ENCODE data around the gene SDCCAG8.

SDCCAG8 gene

GRCh38 chr1:243253926-243254232, 2.0 kb upstream of the SDCCAG8 start:
- peak overlapping the region; percentile 84; the same call in 1 of the 2 replicates for H3K4me3 ChIP-seq (ENCODE audit: low read length)
- no peak overlapping the region for H3K27ac ChIP-seq (ENCODE audit: low read length)
- H3K36me3 ChIP-seq (ENCODE audit: control insufficient read depth, insufficient read depth, low read length): no peaks in the 10 kb centered on the region
- H3K4me1 ChIP-seq (ENCODE audit: control insufficient read depth, insufficient read depth, low read length): peaks cover 2% of the 10 kb centered on the region; the same call in 1 of the 2 replicates
- no peak for DNase-seq (ENCODE audit: low read depth, low spot score)
- H3K9me3 ChIP-seq (ENCODE audit: control insufficient read depth, insufficient read depth, low read length): no peaks in the 10 kb centered on the region
- no CpG with 5 or more reads among the region's 4 CpGs for WGBS (ENCODE audit: insufficient coverage, insufficient read length)
- H3K27me3 ChIP-seq (ENCODE audit: control insufficient read depth, insufficient read depth, low read length): no peaks in the 10 kb centered on the region

GRCh38 chr1:243254233-243254926, 1.5 kb upstream of the SDCCAG8 start:
- H3K4me1 ChIP-seq (ENCODE audit: control insufficient read depth, insufficient read depth, low read length): peaks cover 2% of the 10 kb centered on the region; the same call in 1 of the 2 replicates
- no peaks in the 10 kb centered on the region for H3K36me3 ChIP-seq (ENCODE audit: control insufficient read depth, insufficient read depth, low read length)
- no peaks in the 10 kb centered on the region for H3K9me3 ChIP-seq (ENCODE audit: control insufficient read depth, insufficient read depth, low read length)
- no peak for DNase-seq (ENCODE audit: low read depth, low spot score)
- no CpG with 5 or more reads among the region's 50 CpGs for whole genome bisulfite sequencing (ENCODE audit: insufficient coverage, insufficient read length)
- no peaks in the 10 kb centered on the region for H3K27me3 ChIP-seq (ENCODE audit: control insufficient read depth, insufficient read depth, low read length)
- H3K4me3 ChIP-seq (ENCODE audit: low read length): peak overlapping the region; percentile 84
- H3K27ac ChIP-seq (ENCODE audit: low read length): no peak overlapping the region

DNA sequence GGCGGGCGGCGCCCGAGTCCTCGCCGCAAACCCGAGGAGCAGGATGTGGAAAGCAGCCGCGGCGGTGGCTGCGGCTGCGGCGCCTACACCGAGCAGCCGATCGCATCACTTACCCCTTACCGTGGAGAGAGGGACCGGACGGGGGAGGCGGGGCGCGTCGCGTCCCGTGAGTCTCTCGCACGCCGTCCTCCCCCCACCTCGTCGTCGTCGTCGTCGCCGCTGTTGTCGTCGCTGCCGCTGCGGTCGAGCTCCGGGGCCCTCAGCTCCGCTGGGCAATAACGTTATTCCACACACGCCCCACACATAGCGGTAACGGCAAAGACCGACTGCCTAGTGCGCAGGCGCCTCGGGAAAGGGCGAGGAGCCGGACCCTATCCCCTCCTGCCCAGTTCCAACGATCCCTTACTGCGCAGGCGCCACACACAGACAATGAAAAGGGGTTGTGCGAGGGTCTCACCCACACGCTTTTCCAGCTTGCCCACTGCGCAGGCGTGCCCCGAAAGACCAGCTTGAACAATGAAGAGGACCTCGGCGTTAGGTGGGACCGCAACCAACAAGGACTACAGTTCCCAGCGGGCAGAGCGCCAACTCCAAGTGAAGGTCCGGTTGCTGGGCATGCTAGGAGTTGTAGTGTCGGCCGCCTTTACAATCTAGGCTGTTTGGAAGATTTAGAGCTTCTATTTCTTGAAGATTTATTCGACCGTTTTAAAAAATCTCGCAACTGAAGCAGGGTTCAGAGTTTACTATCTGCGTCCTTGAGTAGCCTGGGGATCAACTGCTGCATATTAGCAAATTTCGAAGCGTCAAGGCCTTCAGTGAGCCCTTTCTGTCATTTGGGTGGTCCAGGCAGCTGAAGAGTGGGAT, 682 bp upstream of the SDCCAG8 start, which contains the start of gene CEP170:
TSS of gene CEP170 (minus strand) at position 355 of the 864 bp plus-strand sequence. CDS start 30,001 bp downstream, outside the sequence.
- peaks cover 2% of the 10 kb centered on the region; the same call in 1 of the 2 replicates for H3K4me1 ChIP-seq (ENCODE audit: control insufficient read depth, insufficient read depth, low read length)
- WGBS (ENCODE audit: insufficient coverage, insufficient read length): no CpG with 5 or more reads among the region's 74 CpGs
- H3K4me3 ChIP-seq (ENCODE audit: low read length): peak within 1 kb of the TSS; percentile 90
- H3K9me3 ChIP-seq (ENCODE audit: control insufficient read depth, insufficient read depth, low read length): no peaks in the 10 kb centered on the region
- peak; percentile 98 for DNase-seq (ENCODE audit: low read depth, low spot score)
- no peaks in the 10 kb centered on the region for H3K27me3 ChIP-seq (ENCODE audit: control insufficient read depth, insufficient read depth, low read length)
- H3K27ac ChIP-seq (ENCODE audit: low read length): no peak within 1 kb of the TSS
- no peaks in the 10 kb centered on the region for H3K36me3 ChIP-seq (ENCODE audit: control insufficient read depth, insufficient read depth, low read length)

GRCh38 chr1:243256590-243256989, 749 bp downstream of the SDCCAG8 start:
- H3K27ac ChIP-seq (ENCODE audit: low read length): no peak overlapping the region
- no peak overlapping the region; the same call in 1 of the 2 replicates for H3K4me3 ChIP-seq (ENCODE audit: low read length)
- peaks cover 2% of the 10 kb centered on the region; the same call in 1 of the 2 replicates for H3K4me1 ChIP-seq (ENCODE audit: control insufficient read depth, insufficient read depth, low read length)
- no peak for DNase-seq (ENCODE audit: low read depth, low spot score)
- H3K9me3 ChIP-seq (ENCODE audit: control insufficient read depth, insufficient read depth, low read length): no peaks in the 10 kb centered on the region
- no peaks in the 10 kb centered on the region for H3K36me3 ChIP-seq (ENCODE audit: control insufficient read depth, insufficient read depth, low read length)
- no peaks in the 10 kb centered on the region for H3K27me3 ChIP-seq (ENCODE audit: control insufficient read depth, insufficient read depth, low read length)
- no CpG with 5 or more reads among the region's 2 CpGs for WGBS (ENCODE audit: insufficient coverage, insufficient read length)

DNA sequence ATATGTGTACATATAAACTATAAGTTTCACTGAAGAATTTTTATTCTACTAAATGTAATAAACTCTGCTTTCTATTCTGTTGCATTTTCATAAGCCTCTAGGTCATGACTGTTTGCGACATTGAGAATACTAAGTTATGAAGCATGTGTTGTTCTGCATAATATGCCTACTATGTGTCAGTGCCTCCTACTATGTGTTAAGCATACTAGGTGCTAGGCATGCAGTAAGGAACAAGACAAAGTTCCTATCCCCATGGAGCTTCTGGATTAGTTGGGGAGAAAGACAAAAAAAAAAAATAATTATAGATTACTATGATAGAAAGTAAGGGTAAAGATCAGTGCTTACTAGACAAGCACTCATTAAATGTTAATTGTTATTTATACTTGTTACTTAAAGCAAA, 1.3 kb downstream of the SDCCAG8 start:
- Histone ChIP-seq H3K27ac (ENCODE audit: low read length) (no peak overlapping the region), H3K9me3 (ENCODE audit: control insufficient read depth, insufficient read depth, low read length) (no peaks in the 10 kb centered on the region), H3K4me1 (ENCODE audit: control insufficient read depth, insufficient read depth, low read length) (peaks cover 2% of the 10 kb centered on the region; the same call in 1 of the 2 replicates), H3K4me3 (ENCODE audit: low read length) (no peak overlapping the region), H3K27me3 (ENCODE audit: control insufficient read depth, insufficient read depth, low read length) (no peaks in the 10 kb centered on the region), H3K36me3 (ENCODE audit: control insufficient read depth, insufficient read depth, low read length) (no peaks in the 10 kb centered on the region)
- WGBS (ENCODE audit: insufficient coverage, insufficient read length): no CpG with 5 or more reads among the region's 1 CpG
- no peak for DNase-seq (ENCODE audit: low read depth, low spot score)

DNA sequence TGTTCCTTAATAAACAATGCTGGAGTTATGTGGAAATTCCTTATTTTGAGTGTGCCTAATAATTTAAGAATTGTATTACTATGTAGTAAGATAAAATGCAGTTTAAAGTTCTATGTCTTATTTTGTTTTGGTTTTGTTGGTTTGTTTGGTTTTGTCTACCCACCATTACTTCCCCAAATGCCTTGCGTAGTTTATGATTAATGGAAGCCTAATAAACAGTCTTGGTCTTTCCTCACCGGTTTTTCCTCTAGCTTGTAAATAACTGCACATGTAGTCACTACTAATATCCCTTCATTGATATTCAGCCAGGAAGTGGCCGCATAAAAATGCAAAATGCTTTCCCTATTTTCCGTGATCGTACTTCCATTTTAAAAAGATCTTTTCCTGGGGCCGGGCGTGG, 2.9 kb downstream of the SDCCAG8 start:
- Histone ChIP-seq H3K4me1 (ENCODE audit: control insufficient read depth, insufficient read depth, low read length) (no peaks in the 10 kb centered on the region), H3K36me3 (ENCODE audit: control insufficient read depth, insufficient read depth, low read length) (no peaks in the 10 kb centered on the region), H3K27ac (ENCODE audit: low read length) (no peak overlapping the region), H3K9me3 (ENCODE audit: control insufficient read depth, insufficient read depth, low read length) (no peaks in the 10 kb centered on the region), H3K27me3 (ENCODE audit: control insufficient read depth, insufficient read depth, low read length) (no peaks in the 10 kb centered on the region), H3K4me3 (ENCODE audit: low read length) (no peak overlapping the region)
- no peak for DNase-seq (ENCODE audit: low read depth, low spot score)
- WGBS (ENCODE audit: insufficient coverage, insufficient read length): no CpG with 5 or more reads among the region's 7 CpGs

DNA sequence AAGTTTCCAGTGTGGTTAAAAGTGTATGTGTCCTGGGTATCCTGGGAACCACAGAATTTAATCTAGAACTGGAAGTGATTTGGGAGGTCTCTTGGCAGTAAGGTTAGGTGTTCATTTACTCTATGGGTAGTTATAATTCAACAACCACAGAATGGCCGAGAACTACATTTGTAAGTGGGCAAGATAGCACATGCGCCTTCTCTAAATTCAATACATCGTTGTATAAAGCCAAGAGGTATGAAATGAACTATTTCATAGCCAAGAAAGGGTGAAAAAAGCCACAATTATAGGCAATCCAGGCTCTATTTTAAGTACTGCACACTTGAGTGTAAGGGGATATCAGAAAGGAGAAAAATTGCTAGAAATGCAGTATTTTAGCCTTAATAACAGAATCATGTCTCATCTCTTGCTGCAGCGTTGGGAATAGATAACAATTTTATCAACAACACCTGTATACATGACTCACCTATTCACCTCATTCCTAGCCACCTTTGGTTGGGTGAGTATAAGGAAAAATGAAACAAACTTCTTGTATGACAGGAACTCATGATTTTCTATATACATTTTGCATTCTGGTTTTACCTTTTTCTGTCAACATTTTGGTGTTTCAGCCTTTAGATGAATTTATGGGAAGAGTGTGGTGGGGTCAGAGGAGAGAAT, 4.5 kb downstream of the SDCCAG8 start:
- Histone ChIP-seq H3K27ac (ENCODE audit: low read length) (no peak overlapping the region), H3K27me3 (ENCODE audit: control insufficient read depth, insufficient read depth, low read length) (no peaks in the 10 kb centered on the region), H3K36me3 (ENCODE audit: control insufficient read depth, insufficient read depth, low read length) (no peaks in the 10 kb centered on the region), H3K4me1 (ENCODE audit: control insufficient read depth, insufficient read depth, low read length) (no peaks in the 10 kb centered on the region), H3K4me3 (ENCODE audit: low read length) (no peak overlapping the region), H3K9me3 (ENCODE audit: control insufficient read depth, insufficient read depth, low read length) (no peaks in the 10 kb centered on the region)
- no peak for DNase-seq (ENCODE audit: low read depth, low spot score)
- no CpG with 5 or more reads among the region's 4 CpGs for WGBS (ENCODE audit: insufficient coverage, insufficient read length)

GRCh38 chr1:243261390-243261789, 5.5 kb downstream of the SDCCAG8 start:
- no peaks in the 10 kb centered on the region for H3K9me3 ChIP-seq (ENCODE audit: control insufficient read depth, insufficient read depth, low read length)
- no CpG with 5 or more reads among the region's 1 CpG for whole genome bisulfite sequencing (ENCODE audit: insufficient coverage, insufficient read length)

GRCh38 chr1:243264717-243265116, 8.9 kb downstream of the SDCCAG8 start:
- Histone ChIP-seq H3K4me1 (ENCODE audit: control insufficient read depth, insufficient read depth, low read length) (0 out of 2 replicates have a peak, but pooled peaks cover 2% of the 10 kb centered on the region), H3K36me3 (ENCODE audit: control insufficient read depth, insufficient read depth, low read length) (no peaks in the 10 kb centered on the region), H3K27ac (ENCODE audit: low read length) (no peak overlapping the region), H3K27me3 (ENCODE audit: control insufficient read depth, insufficient read depth, low read length) (no peaks in the 10 kb centered on the region), H3K9me3 (ENCODE audit: control insufficient read depth, insufficient read depth, low read length) (no peaks in the 10 kb centered on the region), H3K4me3 (ENCODE audit: low read length) (no peak overlapping the region)
- no peak for DNase-seq (ENCODE audit: low read depth, low spot score)
- whole genome bisulfite sequencing (ENCODE audit: insufficient coverage, insufficient read length): no CpG with 5 or more reads among the region's 2 CpGs

More at GRCh38 chr1:243261390-243261789, 5.5 kb downstream of the SDCCAG8 start:
- Histone ChIP-seq H3K36me3 (ENCODE audit: control insufficient read depth, insufficient read depth, low read length) (no peaks in the 10 kb centered on the region), H3K27me3 (ENCODE audit: control insufficient read depth, insufficient read depth, low read length) (no peaks in the 10 kb centered on the region), H3K4me1 (ENCODE audit: control insufficient read depth, insufficient read depth, low read length) (no peaks in the 10 kb centered on the region), H3K4me3 (ENCODE audit: low read length) (no peak overlapping the region), H3K27ac (ENCODE audit: low read length) (no peak overlapping the region)
- DNase-seq (ENCODE audit: low read depth, low spot score): no peak

GRCh38 chr1:243266231-243266630, 10.4 kb downstream of the SDCCAG8 start:
- Histone ChIP-seq H3K36me3 (ENCODE audit: control insufficient read depth, insufficient read depth, low read length) (no peaks in the 10 kb centered on the region), H3K4me3 (ENCODE audit: low read length) (no peak overlapping the region), H3K4me1 (ENCODE audit: control insufficient read depth, insufficient read depth, low read length) (0 out of 2 replicates have a peak, but pooled peaks cover 2% of the 10 kb centered on the region), H3K27ac (ENCODE audit: low read length) (no peak overlapping the region), H3K27me3 (ENCODE audit: control insufficient read depth, insufficient read depth, low read length) (no peaks in the 10 kb centered on the region), H3K9me3 (ENCODE audit: control insufficient read depth, insufficient read depth, low read length) (no peaks in the 10 kb centered on the region)
- WGBS (ENCODE audit: insufficient coverage, insufficient read length): no CpG with 5 or more reads among the region's 4 CpGs
- no peak for DNase-seq (ENCODE audit: low read depth, low spot score)
